ENCODE data around the gene EVL. TPM values are rescaled to one million over a fixed set of nuclear protein-coding genes. Genes with fewer than 3 reads are reported as not detected.

The EVL gene
- total RNA-seq, 2 experiments from 2014 or later = 171 to 175 TPM

DNA sequence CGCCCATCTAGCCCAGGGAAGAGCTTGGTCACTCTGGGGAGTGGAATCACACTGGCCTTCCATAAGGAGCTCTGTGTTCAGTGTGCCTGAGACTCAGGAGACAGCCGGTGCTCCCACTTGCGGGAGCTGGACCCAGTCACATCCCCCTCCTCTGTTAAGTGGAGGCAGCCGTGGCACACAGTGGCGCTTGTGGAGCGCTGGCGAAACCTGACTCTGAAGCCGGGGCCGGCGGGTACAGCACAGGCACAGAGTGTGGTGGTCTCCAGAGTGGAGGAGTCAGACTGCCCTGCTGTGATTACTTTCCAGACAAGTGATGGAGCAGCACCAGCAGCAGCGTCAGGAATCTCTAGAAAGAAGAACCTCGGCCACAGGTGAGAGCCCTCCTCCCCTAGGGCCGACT, 61.2 kb downstream of the EVL start:
- ChIA-PET CTCF (no interaction called here), POLR2A (no interaction called here)

- ChIA-PET POLR2A (no interaction called here), CTCF (no interaction called here)
These were observed 62.7 kb downstream of the EVL start for GRCh38 chr14:100127853-100128455.

- ChIA-PET CTCF (no interaction called here), POLR2A (no interaction called here)
These were observed 63.5 kb downstream of the EVL start for GRCh38 chr14:100128688-100129087.

DNA sequence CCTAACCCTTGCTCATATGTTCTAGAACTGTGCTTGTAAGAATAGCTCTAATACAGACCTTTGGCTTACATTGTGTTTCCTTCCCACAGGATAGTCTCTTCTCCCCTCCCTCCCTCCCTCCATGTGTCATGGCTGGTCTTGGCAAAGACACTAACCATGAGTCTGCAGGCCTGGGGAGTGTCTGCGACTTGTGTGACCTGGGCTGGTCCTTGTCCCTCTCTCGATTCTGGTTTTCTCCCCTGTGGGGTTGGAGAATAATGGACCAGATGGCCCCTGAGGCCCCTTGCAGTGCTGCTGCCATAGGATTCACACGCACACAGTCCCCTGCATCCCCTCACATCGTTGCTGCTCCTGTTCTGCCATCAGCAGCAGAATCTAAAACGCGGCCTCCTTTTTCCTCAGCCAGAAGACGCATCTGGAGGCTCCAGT, 64.0 kb downstream of the EVL start:
- ChIA-PET POLR2A (no interaction called here), CTCF (interaction anchor here (1.1 kb wide), 1 partner anchor 147 kb away, joined by 4 read pairs; no protein-coding TSS in a partner anchor)

GRCh38 chr14:100130521-100130920, 65.3 kb downstream of the EVL start:
- POLR2A ChIA-PET = no interaction called here
- CTCF ChIA-PET = interaction anchor here (1.1 kb wide), 1 partner anchor 148 kb away, joined by 4 read pairs; no protein-coding TSS in a partner anchor

DNA sequence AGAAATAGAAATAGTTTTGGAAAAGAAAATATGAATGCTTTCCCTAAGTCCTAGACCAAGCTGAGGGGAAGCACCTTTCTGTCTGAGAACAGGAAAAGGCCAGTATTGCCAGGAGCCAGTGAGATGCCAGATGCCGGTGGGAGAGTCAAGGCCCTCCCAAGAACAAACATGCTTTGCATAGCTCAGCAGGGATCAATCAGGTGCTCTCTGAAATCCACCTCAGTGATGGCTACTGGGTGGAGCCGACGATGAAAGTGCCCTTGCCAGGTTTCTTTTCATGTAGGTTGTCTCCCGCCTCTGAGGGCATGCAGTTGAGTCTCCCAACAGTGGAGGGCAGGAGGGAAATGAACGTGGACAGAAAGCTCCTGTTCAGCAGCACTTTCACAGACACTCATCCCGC, 66.0 kb downstream of the EVL start:
- ChIA-PET POLR2A (no interaction called here), CTCF (interaction anchor here (0.6 to 1.1 kb wide), 2 partner anchors 22 to 57 kb away, joined by 3 read pairs; no protein-coding TSS in a partner anchor)

DNA sequence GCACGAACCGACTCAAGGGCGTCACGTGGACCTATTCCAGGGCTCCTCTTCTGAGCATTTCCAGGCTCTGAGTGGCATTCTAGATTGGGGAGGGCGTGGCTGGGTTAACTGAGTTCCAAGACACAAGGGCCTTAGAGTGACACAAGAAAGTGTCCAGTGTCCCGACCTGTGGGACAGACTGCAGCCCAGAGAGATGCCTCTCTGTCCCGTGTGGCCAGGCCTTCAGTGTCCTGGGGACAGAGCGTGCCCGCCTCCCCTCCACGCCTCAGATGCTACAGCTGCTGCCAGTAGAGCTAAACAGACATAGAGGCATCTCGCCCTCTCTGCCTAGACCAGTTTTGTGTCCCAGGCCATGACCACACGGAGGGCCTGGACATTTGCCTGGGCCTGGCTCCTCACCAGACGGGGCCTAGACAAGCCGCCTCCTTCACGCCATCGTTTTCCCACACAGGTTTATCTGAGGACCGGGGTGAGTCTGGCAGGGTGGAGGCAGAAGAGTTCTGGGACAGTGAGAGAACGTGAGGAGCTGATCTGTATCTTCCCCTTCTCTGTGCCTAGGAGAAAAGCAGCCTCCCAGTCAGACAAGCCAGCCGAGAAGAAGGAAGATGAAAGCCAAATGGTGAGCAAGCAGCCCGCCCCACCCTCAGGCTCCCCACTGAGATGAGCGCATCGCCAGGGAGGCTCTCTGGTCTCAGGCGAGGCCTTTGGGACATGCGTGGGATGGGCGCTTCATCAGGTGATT, 67.1 kb downstream of the EVL start:
- ChIA-PET CTCF (no interaction called here), POLR2A (interaction anchor here (0.7 kb wide), 1 partner anchor 21 kb away, joined by 3 read pairs; no protein-coding TSS in a partner anchor)

- ChIA-PET POLR2A (no interaction called here), CTCF (interaction anchor here (1.2 kb wide), 1 partner anchor 25 kb away, joined by 3 read pairs; no protein-coding TSS in a partner anchor)
These were observed 67.8 kb downstream of the EVL start for GRCh38 chr14:100132903-100133510.

- POLR2A ChIA-PET = no interaction called here
- CTCF ChIA-PET = interaction anchor here (0.6 kb wide), 1 partner anchor 252 kb away, joined by 3 read pairs; no protein-coding TSS in a partner anchor
These were observed 69.4 kb downstream of the EVL start for GRCh38 chr14:100134586-100134985.

GRCh38 chr14:100135073-100135472, 69.9 kb downstream of the EVL start:
- CTCF ChIA-PET = interaction anchor here (0.6 kb wide), 1 partner anchor 253 kb away, joined by 3 read pairs; no protein-coding TSS in a partner anchor
- POLR2A ChIA-PET = no interaction called here

- CTCF ChIA-PET = interaction anchor here (0.7 kb wide), 1 partner anchor 27 kb away, joined by 3 read pairs; no protein-coding TSS in a partner anchor
These were observed 70.6 kb downstream of the EVL start for GRCh38 chr14:100135784-100136183.

GRCh38 chr14:100137173-100137572, 72.0 kb downstream of the EVL start:
- POLR2A ChIA-PET = no interaction called here
- CTCF ChIA-PET = no interaction called here

More at GRCh38 chr14:100135784-100136183, 70.6 kb downstream of the EVL start:
- POLR2A ChIA-PET = no interaction called here

DNA sequence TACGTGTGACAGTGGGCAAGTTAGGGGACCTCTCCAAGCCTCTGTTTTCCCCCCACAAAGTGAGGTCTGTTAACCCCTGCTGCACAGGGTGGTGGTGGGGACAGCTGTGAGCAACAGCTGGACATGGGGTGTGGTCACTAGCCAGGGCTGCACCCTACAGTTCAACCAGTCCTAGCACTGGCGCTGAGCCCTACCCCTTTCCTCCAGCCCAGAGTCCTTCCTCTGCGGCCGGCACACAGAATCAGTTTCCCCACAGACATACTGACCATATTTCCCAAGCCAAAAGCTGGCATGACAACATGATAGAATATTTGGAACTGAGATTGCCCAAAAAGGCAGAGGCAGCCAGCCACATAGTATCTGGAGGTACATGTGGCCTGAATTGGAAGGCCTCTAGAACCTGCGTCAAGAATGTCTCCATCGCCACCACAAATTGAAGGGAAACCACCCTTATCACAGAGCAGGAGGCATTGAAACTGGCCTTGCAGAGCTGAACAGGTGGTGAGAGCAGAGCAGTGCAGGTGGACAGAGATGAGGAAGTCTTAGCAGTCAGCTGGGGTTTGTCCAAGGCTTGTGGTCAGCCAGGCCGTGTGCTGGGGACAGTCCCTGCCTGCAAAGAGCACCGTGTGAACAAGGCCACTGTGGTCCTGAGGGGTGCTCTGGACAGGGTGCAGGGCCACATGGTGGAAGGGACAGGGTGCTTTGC, 73.0 kb downstream of the EVL start:
- ChIA-PET CTCF (no interaction called here), POLR2A (no interaction called here)

GRCh38 chr14:100138955-100139354, 73.7 kb downstream of the EVL start:
- CTCF ChIA-PET = no interaction called here
- POLR2A ChIA-PET = no interaction called here

DNA sequence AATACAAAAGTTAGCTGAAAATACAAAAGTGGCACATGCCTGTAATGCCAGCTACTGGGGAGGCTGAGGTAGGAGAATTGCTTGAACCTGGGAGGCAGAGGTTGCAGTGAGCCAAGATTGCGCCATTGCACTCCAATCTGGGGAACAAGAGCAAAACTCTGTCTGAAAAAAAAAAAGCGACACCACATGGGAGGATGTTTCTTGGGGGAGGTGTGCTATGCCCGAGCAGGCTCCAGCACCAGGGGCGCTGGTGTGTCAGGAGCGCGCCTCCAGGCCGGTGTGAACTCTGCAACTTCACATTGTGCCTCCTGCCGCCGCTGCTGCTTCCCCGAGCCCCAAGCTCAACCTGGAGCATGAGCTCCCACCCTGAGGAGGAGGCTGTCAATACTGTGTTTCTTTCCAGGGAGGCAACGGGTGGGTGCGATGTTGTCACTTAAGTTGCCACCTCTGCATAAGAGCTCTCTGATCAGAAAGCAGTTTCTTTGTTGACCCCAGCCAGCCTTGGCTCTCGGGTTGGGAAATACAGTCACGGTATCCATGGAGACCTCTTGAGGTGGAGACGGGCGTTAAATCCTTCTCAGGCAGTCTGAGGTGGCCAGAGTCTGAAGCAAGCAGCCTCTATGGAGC, 75.3 kb downstream of the EVL start:
- POLR2A ChIA-PET = no interaction called here
- CTCF ChIA-PET = no interaction called here

DNA sequence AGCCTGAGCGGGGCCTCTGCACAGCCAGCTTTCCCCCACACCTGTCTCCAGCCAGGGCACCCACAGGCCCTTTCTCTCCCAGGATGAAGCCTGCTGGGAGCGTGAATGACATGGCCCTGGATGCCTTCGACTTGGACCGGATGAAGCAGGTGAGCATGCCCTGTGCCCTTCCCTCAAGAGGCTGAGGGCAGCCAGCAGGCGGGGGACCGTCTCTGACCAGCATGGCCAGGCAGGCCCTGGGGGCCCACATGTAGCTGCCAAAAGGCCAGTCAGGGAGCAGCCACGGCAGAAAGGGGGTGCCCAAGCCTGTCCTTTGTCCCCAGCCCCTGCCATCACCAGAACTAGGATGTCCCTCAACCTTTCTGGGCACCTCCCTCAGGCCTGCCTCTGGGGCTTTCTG, 75.9 kb downstream of the EVL start:
- POLR2A ChIA-PET = no interaction called here
- CTCF ChIA-PET = interaction anchor here (0.6 kb wide), 1 partner anchor 326 kb away, joined by 3 read pairs; no protein-coding TSS in a partner anchor

DNA sequence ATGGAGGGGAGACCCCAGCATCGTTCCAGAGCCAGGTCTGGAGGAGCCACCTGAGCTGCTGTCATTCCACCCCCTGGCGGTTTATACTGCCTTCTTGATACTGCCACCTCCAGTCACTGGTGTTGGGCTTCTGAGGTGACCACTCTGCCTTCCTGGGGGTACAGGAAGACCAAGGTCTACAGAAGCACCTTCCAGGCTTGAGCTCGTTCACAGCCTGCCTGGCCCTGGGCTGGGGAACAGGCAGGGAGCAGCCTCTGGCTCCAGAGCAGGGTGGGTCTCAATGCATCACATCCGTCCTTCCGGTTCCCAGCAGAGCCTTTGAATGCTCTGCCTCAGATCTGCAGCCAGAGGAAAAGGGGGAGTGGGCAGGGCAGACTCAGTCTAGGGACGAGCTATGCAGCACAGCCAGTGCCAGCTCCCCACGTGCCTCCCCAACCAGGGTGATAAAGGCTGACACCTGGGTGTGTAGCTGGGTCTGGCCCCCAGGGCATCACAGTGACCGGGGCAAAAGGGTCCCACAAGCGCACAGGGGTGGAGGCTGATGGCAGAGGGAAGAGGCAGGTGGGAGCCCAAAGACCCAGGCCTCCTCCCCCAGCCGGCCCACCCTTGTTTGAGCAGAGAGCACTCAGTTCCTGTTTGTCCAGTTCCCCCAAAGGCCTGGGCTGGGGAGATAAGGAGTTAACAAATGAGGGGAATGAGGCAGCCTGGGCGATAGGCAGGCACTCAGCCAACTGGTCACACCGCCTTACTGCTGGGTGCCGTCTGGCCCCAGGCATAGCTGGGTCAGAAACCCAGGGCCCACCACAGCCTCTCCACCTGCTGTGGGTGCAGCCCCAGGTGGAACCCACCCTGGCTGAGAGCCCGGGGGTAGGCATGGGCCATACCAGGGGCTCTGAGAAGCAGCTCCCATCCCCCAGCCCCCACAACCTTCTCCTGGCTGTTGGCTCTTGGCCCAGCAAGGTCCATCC, 77.1 kb downstream of the EVL start:
- ChIA-PET CTCF (interaction anchor here (0.6 kb wide), 1 partner anchor 327 kb away, joined by 3 read pairs; no protein-coding TSS in a partner anchor), POLR2A (no interaction called here)

DNA sequence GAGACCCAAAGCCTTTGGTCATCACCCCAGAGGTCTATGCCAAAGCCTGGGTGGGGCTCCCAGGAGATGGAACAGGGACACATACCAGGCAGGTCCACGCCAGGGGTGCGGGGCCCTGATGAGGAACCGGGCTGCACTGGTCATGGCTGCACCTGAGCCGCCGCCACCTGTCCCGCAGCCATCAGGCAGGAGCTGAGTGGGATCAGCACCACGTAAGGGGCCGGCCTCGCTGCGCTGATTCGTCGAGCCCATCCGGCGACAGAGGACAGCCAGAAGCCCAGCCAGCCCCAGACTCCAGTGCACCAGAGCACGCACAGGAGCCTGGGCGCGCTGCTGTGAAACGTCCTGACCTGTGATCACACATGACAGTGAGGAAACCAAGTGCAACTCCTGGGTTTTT, 78.3 kb downstream of the EVL start:
- ChIA-PET CTCF (interaction anchor here (1.1 kb wide), 1 partner anchor 49 kb away, joined by 4 read pairs; no protein-coding TSS in a partner anchor), POLR2A (no interaction called here)

All from activated CD8-positive, alpha-beta memory T cell treated with anti-CD3 and anti-CD28 coated beads for 36 hours (primary cell).